NCI-H1436 (cell line): Measurements from ENCODE around the gene ARFGAP3.

Experiments
- DNase-seq: peaks from one replicate; lab custom pipeline; 2025; lab: John Stamatoyannopoulos, UW

Gene ARFGAP3

GRCh38 chr22:42819412-42820044 is 37.5 kb downstream of the ARFGAP3 start:
- no peak for DNase-seq

- no peak for DNase-seq
These were observed 39.5 kb downstream of the ARFGAP3 start for GRCh38 chr22:42817556-42817955.

GRCh38 chr22:42816336-42816735 is 40.7 kb downstream of the ARFGAP3 start:
- no peak for DNase-seq

GRCh38 chr22:42814616-42815015 is 42.5 kb downstream of the ARFGAP3 start:
- no peak for DNase-seq

- DNase-seq = no peak
These were observed 42.9 kb downstream of the ARFGAP3 start for GRCh38 chr22:42814215-42814614.

GRCh38 chr22:42813501-42813900 is 43.6 kb downstream of the ARFGAP3 start:
- no peak for DNase-seq

GRCh38 chr22:42811459-42811858 is 45.6 kb downstream of the ARFGAP3 start:
- peak; percentile 34 for DNase-seq

GRCh38 chr22:42808521-42808920 is 48.6 kb downstream of the ARFGAP3 start:
- DNase-seq = no peak

GRCh38 chr22:42807185-42807584 is 49.9 kb downstream of the ARFGAP3 start:
- DNase-seq = no peak

- no peak for DNase-seq
These were observed 50.9 kb downstream of the ARFGAP3 start for GRCh38 chr22:42805998-42806830.

GRCh38 chr22:42805016-42805997 is 51.8 kb downstream of the ARFGAP3 start:
- no peak for DNase-seq

- no peak for DNase-seq
These were observed 53.7 kb downstream of the ARFGAP3 start for GRCh38 chr22:42803389-42803788.

GRCh38 chr22:42801252-42802080 is 55.6 kb downstream of the ARFGAP3 start:
- DNase-seq = no peak

GRCh38 chr22:42800451-42801251 is 56.4 kb downstream of the ARFGAP3 start:
- DNase-seq = no peak

- DNase-seq = no peak
These were observed 57.3 kb downstream of the ARFGAP3 start for GRCh38 chr22:42799461-42800405.

- no peak for DNase-seq
These were observed 58.0 kb downstream of the ARFGAP3 start for GRCh38 chr22:42799061-42799460.

GRCh38 chr22:42797011-42797410 is 60.1 kb downstream of the ARFGAP3 start:
- DNase-seq = no peak

GRCh38 chr22:42796081-42796480 is 61.0 kb downstream of the ARFGAP3 start:
- no peak for DNase-seq
